ENCODE measurements around the gene ARHGAP10. TPM values are rescaled to one million over a fixed set of nuclear protein-coding genes. Genes with fewer than 3 reads are reported as not detected.

ARHGAP10 gene
- polyA plus RNA-seq, 1 donor = 11.0 TPM

GRCh38 chr4:148057984-148058859 is 326.3 kb downstream of the ARHGAP10 start:
- no peaks in the 10 kb centered on the region for H3K27me3 ChIP-seq (ENCODE audit: control insufficient read depth, insufficient read depth, low read length)
- 95% methylated on average over 4 of the region's 14 CpGs for WGBS (ENCODE audit: insufficient coverage, low lambda C conversion rate)
- H3K4me3 ChIP-seq (ENCODE audit: low read length) = no peak overlapping the region
- H3K27ac ChIP-seq (ENCODE audit: low read length) = no peak overlapping the region
- no peaks in the 10 kb centered on the region for H3K36me3 ChIP-seq (ENCODE audit: control insufficient read depth, insufficient read depth, low read length)
- no peak for DNase-seq
- H3K9me3 ChIP-seq (ENCODE audit: control insufficient read depth, low read depth, low read length) = peaks cover 2% of the 10 kb centered on the region
- H3K4me1 ChIP-seq (ENCODE audit: control insufficient read depth, insufficient read depth, low read length) = peaks cover 19% of the 10 kb centered on the region

GRCh38 chr4:148059617-148060180 is 327.8 kb downstream of the ARHGAP10 start:
- no peak for DNase-seq
- H3K27me3 ChIP-seq (ENCODE audit: control insufficient read depth, insufficient read depth, low read length) = no peaks in the 10 kb centered on the region
- no peak overlapping the region for H3K27ac ChIP-seq (ENCODE audit: low read length)
- WGBS (ENCODE audit: insufficient coverage, low lambda C conversion rate) = 79% methylated on average over 3 of the region's 10 CpGs
- H3K4me3 ChIP-seq (ENCODE audit: low read length) = no peak overlapping the region
- peaks cover 2% of the 10 kb centered on the region for H3K9me3 ChIP-seq (ENCODE audit: control insufficient read depth, low read depth, low read length)
- peaks cover under 1% of the 10 kb centered on the region for H3K36me3 ChIP-seq (ENCODE audit: control insufficient read depth, insufficient read depth, low read length)
- H3K4me1 ChIP-seq (ENCODE audit: control insufficient read depth, insufficient read depth, low read length) = peaks cover 16% of the 10 kb centered on the region

GRCh38 chr4:148060264-148061140 is 328.6 kb downstream of the ARHGAP10 start:
- 100% methylated on average over 1 of the region's 13 CpGs for WGBS (ENCODE audit: insufficient coverage, low lambda C conversion rate)
- Histone ChIP-seq H3K36me3 (ENCODE audit: control insufficient read depth, insufficient read depth, low read length) (peaks cover 4% of the 10 kb centered on the region), H3K9me3 (ENCODE audit: control insufficient read depth, low read depth, low read length) (peaks cover 2% of the 10 kb centered on the region), H3K4me1 (ENCODE audit: control insufficient read depth, insufficient read depth, low read length) (peaks cover 16% of the 10 kb centered on the region), H3K4me3 (ENCODE audit: low read length) (no peak overlapping the region), H3K27me3 (ENCODE audit: control insufficient read depth, insufficient read depth, low read length) (no peaks in the 10 kb centered on the region), H3K27ac (ENCODE audit: low read length) (no peak overlapping the region)
- DNase-seq = peak; percentile 51 to 77

GRCh38 chr4:148061141-148061481 is 329.2 kb downstream of the ARHGAP10 start:
- Histone ChIP-seq H3K9me3 (ENCODE audit: control insufficient read depth, low read depth, low read length) (peaks cover 2% of the 10 kb centered on the region), H3K4me3 (ENCODE audit: low read length) (no peak overlapping the region), H3K27me3 (ENCODE audit: control insufficient read depth, insufficient read depth, low read length) (no peaks in the 10 kb centered on the region), H3K4me1 (ENCODE audit: control insufficient read depth, insufficient read depth, low read length) (peaks cover 16% of the 10 kb centered on the region), H3K36me3 (ENCODE audit: control insufficient read depth, insufficient read depth, low read length) (peaks cover 5% of the 10 kb centered on the region), H3K27ac (ENCODE audit: low read length) (no peak overlapping the region)
- DNase-seq = peak in 1 of 2 donors; percentile 36
- 40% methylated on average over 2 of the region's 4 CpGs for WGBS (ENCODE audit: insufficient coverage, low lambda C conversion rate)

- peak; percentile 56 to 85 for DNase-seq
- WGBS (ENCODE audit: insufficient coverage, low lambda C conversion rate) = 0% methylated on average over 1 of the region's 8 CpGs
- Histone ChIP-seq H3K27ac (ENCODE audit: low read length) (no peak overlapping the region), H3K27me3 (ENCODE audit: control insufficient read depth, insufficient read depth, low read length) (no peaks in the 10 kb centered on the region), H3K9me3 (ENCODE audit: control insufficient read depth, low read depth, low read length) (peaks cover 2% of the 10 kb centered on the region), H3K36me3 (ENCODE audit: control insufficient read depth, insufficient read depth, low read length) (peaks cover 7% of the 10 kb centered on the region), H3K4me3 (ENCODE audit: low read length) (no peak overlapping the region), H3K4me1 (ENCODE audit: control insufficient read depth, insufficient read depth, low read length) (peaks cover 16% of the 10 kb centered on the region)
Observed at GRCh38 chr4:148061795-148062194, 329.9 kb downstream of the ARHGAP10 start.

- peaks cover 16% of the 10 kb centered on the region for H3K4me1 ChIP-seq (ENCODE audit: control insufficient read depth, insufficient read depth, low read length)
- peaks cover 7% of the 10 kb centered on the region for H3K36me3 ChIP-seq (ENCODE audit: control insufficient read depth, insufficient read depth, low read length)
- 56% methylated on average over 2 of the region's 10 CpGs for WGBS (ENCODE audit: insufficient coverage, low lambda C conversion rate)
- H3K4me3 ChIP-seq (ENCODE audit: low read length) = no peak overlapping the region
- peaks cover 2% of the 10 kb centered on the region for H3K9me3 ChIP-seq (ENCODE audit: control insufficient read depth, low read depth, low read length)
- no peak for DNase-seq
- no peak overlapping the region for H3K27ac ChIP-seq (ENCODE audit: low read length)
- H3K27me3 ChIP-seq (ENCODE audit: control insufficient read depth, insufficient read depth, low read length) = no peaks in the 10 kb centered on the region
Observed at GRCh38 chr4:148062301-148062950, 330.5 kb downstream of the ARHGAP10 start.

GRCh38 chr4:148064451-148064850 is 332.6 kb downstream of the ARHGAP10 start:
- Histone ChIP-seq H3K4me3 (ENCODE audit: low read length) (no peak overlapping the region), H3K4me1 (ENCODE audit: control insufficient read depth, insufficient read depth, low read length) (peaks cover 16% of the 10 kb centered on the region), H3K9me3 (ENCODE audit: control insufficient read depth, low read depth, low read length) (peaks cover 2% of the 10 kb centered on the region), H3K27me3 (ENCODE audit: control insufficient read depth, insufficient read depth, low read length) (no peaks in the 10 kb centered on the region), H3K36me3 (ENCODE audit: control insufficient read depth, insufficient read depth, low read length) (peaks cover 7% of the 10 kb centered on the region), H3K27ac (ENCODE audit: low read length) (no peak overlapping the region)
- WGBS (ENCODE audit: insufficient coverage, low lambda C conversion rate) = 100% methylated on average over 1 of the region's 9 CpGs
- no peak for DNase-seq

- Histone ChIP-seq H3K27me3 (ENCODE audit: control insufficient read depth, insufficient read depth, low read length) (no peaks in the 10 kb centered on the region), H3K9me3 (ENCODE audit: control insufficient read depth, low read depth, low read length) (no peaks in the 10 kb centered on the region), H3K4me3 (ENCODE audit: low read length) (no peak overlapping the region), H3K36me3 (ENCODE audit: control insufficient read depth, insufficient read depth, low read length) (peaks cover 7% of the 10 kb centered on the region), H3K27ac (ENCODE audit: low read length) (no peak overlapping the region), H3K4me1 (ENCODE audit: control insufficient read depth, insufficient read depth, low read length) (peaks cover 16% of the 10 kb centered on the region)
- WGBS (ENCODE audit: insufficient coverage, low lambda C conversion rate) = 100% methylated on average over 1 of the region's 5 CpGs
- DNase-seq = peak in 1 of 2 donors; percentile 43
Observed at GRCh38 chr4:148065075-148065474, 333.2 kb downstream of the ARHGAP10 start.

- Histone ChIP-seq H3K27me3 (ENCODE audit: control insufficient read depth, insufficient read depth, low read length) (no peaks in the 10 kb centered on the region), H3K4me3 (ENCODE audit: low read length) (no peak overlapping the region), H3K36me3 (ENCODE audit: control insufficient read depth, insufficient read depth, low read length) (peaks cover 7% of the 10 kb centered on the region), H3K4me1 (ENCODE audit: control insufficient read depth, insufficient read depth, low read length) (no peaks in the 10 kb centered on the region), H3K9me3 (ENCODE audit: control insufficient read depth, low read depth, low read length) (no peaks in the 10 kb centered on the region), H3K27ac (ENCODE audit: low read length) (no peak overlapping the region)
- no peak for DNase-seq
- WGBS (ENCODE audit: insufficient coverage, low lambda C conversion rate) = no CpG with 5 or more reads among the region's 6 CpGs
Observed at GRCh38 chr4:148067301-148067916, 335.5 kb downstream of the ARHGAP10 start.

Data from large intestine (tissue), 3 donors.